Measurements from ENCODE around the gene PAPOLA.

The PAPOLA gene

DNA sequence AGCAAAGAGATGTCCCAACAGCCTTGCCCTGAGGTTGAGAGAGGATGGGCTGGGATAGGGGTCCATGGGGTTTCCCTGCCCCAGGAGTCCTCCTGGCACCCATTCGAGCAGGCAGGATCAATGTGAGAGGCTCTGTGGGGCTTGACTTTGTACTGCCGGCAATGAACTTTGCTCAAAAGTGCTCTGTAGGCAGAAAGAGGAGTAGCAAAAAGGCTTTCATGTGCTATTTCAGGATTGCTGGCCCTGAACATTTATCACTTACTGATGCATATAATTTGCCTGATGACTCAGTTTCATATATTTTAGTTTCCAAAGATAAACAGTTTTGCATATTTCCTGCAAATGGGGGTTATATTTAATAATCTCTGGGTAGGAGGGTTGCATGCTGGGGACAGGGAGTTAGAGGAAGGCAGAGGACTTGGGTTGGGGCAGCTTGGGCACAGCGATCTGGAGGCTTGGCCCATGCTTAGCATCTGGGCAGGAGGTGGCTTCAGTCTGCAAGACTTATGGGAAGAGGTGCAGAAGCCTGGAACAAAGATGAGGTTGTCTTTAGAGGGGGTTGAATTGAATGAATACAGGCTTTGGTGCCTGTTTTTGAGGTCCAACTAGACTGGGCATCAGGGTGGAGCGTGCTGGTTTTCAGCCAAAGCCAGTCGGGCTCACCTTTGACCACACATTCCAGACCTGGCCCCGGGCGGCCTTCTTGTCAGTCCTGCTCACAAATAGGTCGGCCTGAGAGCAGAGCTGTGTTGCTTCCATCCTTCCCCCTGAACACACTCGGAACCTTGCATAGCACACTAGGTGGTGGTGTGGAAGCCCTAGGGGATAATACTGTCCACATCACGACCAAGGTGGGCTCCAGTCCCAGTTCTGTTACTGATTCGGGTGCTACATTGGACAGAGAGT, 101.4 kb downstream of the PAPOLA start:
- TF ChIP-seq, protein P1, sequence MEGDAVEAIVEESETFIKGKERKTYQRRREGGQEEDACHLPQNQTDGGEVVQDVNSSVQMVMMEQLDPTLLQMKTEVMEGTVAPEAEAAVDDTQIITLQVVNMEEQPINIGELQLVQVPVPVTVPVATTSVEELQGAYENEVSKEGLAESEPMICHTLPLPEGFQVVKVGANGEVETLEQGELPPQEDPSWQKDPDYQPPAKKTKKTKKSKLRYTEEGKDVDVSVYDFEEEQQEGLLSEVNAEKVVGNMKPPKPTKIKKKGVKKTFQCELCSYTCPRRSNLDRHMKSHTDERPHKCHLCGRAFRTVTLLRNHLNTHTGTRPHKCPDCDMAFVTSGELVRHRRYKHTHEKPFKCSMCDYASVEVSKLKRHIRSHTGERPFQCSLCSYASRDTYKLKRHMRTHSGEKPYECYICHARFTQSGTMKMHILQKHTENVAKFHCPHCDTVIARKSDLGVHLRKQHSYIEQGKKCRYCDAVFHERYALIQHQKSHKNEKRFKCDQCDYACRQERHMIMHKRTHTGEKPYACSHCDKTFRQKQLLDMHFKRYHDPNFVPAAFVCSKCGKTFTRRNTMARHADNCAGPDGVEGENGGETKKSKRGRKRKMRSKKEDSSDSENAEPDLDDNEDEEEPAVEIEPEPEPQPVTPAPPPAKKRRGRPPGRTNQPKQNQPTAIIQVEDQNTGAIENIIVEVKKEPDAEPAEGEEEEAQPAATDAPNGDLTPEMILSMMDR (IDR thresholded peaks at IDR 0.05; ENCODE audit: low read depth, low read length), result no peak
- no peak for DNase-seq (ENCODE audit: extremely low read depth, low read depth)

DNA sequence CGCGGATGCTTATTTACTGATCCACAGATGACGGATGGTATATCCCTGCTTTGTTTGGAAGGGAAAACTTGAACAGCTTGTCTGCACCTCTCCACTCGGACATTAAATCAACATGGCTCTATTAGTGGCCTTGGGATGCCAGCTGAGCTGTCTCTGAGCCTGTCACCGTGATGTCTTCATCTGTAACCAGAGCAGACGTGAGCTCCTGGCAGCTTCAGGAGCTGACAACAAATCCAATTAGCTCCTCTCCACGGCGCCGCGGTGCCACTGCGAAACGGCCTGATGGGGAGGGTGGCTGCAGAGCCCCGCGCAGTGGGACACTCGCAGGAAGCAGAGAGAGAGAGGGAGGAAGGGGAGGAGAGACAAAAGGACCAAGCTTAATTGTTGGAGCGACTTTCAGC, 112.3 kb downstream of the PAPOLA start:
- no peak for DNase-seq (ENCODE audit: extremely low read depth, low read depth)
- TF ChIP-seq, protein P1 (IDR thresholded peaks at IDR 0.05; ENCODE audit: low read depth, low read length), result no peak

DNA sequence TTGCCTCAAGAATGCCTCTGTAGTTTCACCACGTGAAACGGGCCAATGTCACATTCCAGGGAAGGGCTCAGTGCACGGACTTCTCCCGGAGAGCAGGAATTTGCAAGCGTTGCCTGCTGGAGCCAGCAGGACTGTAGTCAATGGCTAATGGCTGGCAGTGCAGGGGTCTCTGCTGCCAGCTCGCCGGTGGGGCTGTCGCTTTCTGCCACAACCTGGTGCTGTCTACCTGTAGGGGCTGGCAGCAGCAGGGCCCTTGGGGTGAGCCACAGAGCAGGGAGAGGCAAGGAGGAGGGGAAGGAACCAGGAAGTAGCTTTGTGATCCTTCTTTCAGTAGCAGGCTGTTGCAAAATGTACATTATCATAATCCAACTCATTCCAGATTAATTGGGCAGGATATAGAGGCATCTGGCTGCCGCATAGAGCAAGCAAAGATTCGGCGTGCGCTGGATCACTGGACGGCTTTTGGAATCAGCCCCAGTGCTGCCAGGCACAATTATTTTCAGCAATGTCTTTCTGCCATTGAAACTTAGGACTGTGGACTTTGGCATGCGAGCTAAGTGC, 114.1 kb downstream of the PAPOLA start:
- TF ChIP-seq, protein P1 (IDR thresholded peaks at IDR 0.05; ENCODE audit: low read depth, low read length), result no peak
- DNase-seq (ENCODE audit: extremely low read depth, low read depth), result no peak

Measured in AG09319 (cell line).